ENCODE results near the gene DAAM2. TPM values are rescaled to one million over a fixed set of nuclear protein-coding genes. Genes with fewer than 3 reads are reported as not detected.

Gene DAAM2
- total and polyA plus RNA-seq, 2 donors (not counting 1 experiment from before 2014, with no cell fraction given): 41.5 to 48.2 TPM

DNA sequence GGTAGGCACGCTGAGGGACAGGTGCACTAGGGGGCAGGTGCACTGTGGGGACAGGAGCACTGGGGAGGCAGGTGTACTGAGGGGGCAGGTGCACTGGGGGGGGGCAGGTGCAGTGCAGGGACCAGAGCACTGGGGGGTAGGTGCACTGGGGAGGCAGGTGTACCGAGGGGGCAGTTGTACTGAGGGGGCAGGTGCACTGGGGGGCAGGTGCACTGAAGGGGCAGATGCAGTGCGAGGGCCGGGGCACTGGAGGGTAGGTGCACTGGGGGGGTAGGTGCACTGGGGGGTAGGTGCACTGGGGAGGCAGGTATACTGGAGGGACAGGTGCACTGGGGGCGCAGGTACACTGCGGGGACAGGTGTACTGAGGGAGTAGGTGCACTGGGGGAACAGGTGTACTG is 39.5 kb downstream of the DAAM2 start:
- no peak for TF ChIP-seq EZH2 (IDR thresholded peaks at IDR 0.05; ENCODE audit: low read length, missing control alignments)
- TF ChIP-seq, protein P1, sequence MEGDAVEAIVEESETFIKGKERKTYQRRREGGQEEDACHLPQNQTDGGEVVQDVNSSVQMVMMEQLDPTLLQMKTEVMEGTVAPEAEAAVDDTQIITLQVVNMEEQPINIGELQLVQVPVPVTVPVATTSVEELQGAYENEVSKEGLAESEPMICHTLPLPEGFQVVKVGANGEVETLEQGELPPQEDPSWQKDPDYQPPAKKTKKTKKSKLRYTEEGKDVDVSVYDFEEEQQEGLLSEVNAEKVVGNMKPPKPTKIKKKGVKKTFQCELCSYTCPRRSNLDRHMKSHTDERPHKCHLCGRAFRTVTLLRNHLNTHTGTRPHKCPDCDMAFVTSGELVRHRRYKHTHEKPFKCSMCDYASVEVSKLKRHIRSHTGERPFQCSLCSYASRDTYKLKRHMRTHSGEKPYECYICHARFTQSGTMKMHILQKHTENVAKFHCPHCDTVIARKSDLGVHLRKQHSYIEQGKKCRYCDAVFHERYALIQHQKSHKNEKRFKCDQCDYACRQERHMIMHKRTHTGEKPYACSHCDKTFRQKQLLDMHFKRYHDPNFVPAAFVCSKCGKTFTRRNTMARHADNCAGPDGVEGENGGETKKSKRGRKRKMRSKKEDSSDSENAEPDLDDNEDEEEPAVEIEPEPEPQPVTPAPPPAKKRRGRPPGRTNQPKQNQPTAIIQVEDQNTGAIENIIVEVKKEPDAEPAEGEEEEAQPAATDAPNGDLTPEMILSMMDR (conservative IDR thresholded peaks at IDR 0.05 in 1 of 2, IDR thresholded peaks at IDR 0.05 in 1 of 2; ENCODE audit: low read depth in 1 of 2, low read length in 2 of 2): no peak

DNA sequence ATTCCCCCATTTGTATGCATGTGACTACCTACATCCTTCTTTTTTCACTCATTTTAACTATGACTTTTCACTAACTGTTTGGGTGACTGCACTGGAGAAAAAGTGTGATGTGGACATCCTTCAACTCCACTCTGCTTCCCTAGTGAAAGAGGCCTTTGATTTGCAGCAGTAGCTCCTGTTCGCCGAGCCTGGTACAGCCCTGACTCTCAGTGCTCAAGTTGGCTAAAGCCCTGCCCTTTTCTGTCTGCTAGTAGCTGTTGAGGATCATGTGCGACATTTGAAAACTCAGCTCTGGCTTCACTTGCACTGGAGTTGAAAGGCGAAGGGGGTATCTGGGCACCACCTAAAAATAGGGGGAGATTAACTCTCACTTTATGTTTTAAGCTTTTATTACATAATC is 42.1 kb downstream of the DAAM2 start:
- TF ChIP-seq EZH2 (IDR thresholded peaks at IDR 0.05; ENCODE audit: low read length, missing control alignments): no peak
- TF ChIP-seq, protein P1 (conservative IDR thresholded peaks at IDR 0.05 in 1 of 2, IDR thresholded peaks at IDR 0.05 in 1 of 2; ENCODE audit: low read depth in 1 of 2, low read length in 2 of 2): no peak
- H3K36me3 ChIP-seq (ENCODE audit: control insufficient read depth, insufficient read depth, low read length): no peaks in the 10 kb centered on the region
- DNase-seq (ENCODE audit: low read depth in 2 of 2): no peak
- no peak overlapping the region for H3K4me2 ChIP-seq (ENCODE audit: extremely low read depth, insufficient read depth, low read length)
- H3K4me1 ChIP-seq (ENCODE audit: control insufficient read depth, extremely low read depth, insufficient read depth, low read length): peaks cover 10% of the 10 kb centered on the region
- no peaks in the 10 kb centered on the region for H4K20me1 ChIP-seq (ENCODE audit: control insufficient read depth, extremely low read depth, insufficient read depth, low read length)
- H3K4me3 ChIP-seq (replicated peaks in 1 of 4; ENCODE audit: control extremely low read depth in 1 of 4, insufficient read depth in 1 of 4, low read depth in 3 of 4, low read length in 4 of 4): no peak overlapping the region
- H3K79me2 ChIP-seq (ENCODE audit: control insufficient read depth, insufficient read depth, low read length): no peaks in the 10 kb centered on the region
- no peaks in the 10 kb centered on the region for H3K9me3 ChIP-seq (ENCODE audit: control insufficient read depth, insufficient read depth, low read depth, low read length)
- no peaks in the 10 kb centered on the region for H3K27me3 ChIP-seq (ENCODE audit: control insufficient read depth, insufficient read depth, low read length)
- H3K27ac ChIP-seq (ENCODE audit: insufficient read depth, low read length): no peak overlapping the region
- no peak overlapping the region for H2AFZ ChIP-seq (ENCODE audit: low read length)
- no peak overlapping the region for H3K9ac ChIP-seq (ENCODE audit: insufficient read depth, low read length)

More for the DNA sequence above, 39.5 kb downstream of the DAAM2 start:
- no peaks in the 10 kb centered on the region for H3K27me3 ChIP-seq (ENCODE audit: control insufficient read depth, insufficient read depth, low read length)
- no peak for DNase-seq (ENCODE audit: low read depth in 2 of 2)
- H3K36me3 ChIP-seq (ENCODE audit: control insufficient read depth, insufficient read depth, low read length): no peaks in the 10 kb centered on the region
- H3K9ac ChIP-seq (ENCODE audit: insufficient read depth, low read length): no peak overlapping the region
- H2AFZ ChIP-seq (ENCODE audit: low read length): no peak overlapping the region
- H3K79me2 ChIP-seq (ENCODE audit: control insufficient read depth, insufficient read depth, low read length): no peaks in the 10 kb centered on the region
- no peaks in the 10 kb centered on the region for H4K20me1 ChIP-seq (ENCODE audit: control insufficient read depth, extremely low read depth, insufficient read depth, low read length)
- H3K4me3 ChIP-seq (replicated peaks in 1 of 4; ENCODE audit: control extremely low read depth in 1 of 4, insufficient read depth in 1 of 4, low read depth in 3 of 4, low read length in 4 of 4): no peak overlapping the region
- H3K9me3 ChIP-seq (ENCODE audit: control insufficient read depth, insufficient read depth, low read depth, low read length): no peaks in the 10 kb centered on the region
- H3K27ac ChIP-seq (ENCODE audit: insufficient read depth, low read length): no peak overlapping the region
- peaks cover 4% of the 10 kb centered on the region for H3K4me1 ChIP-seq (ENCODE audit: control insufficient read depth, extremely low read depth, insufficient read depth, low read length)
- H3K4me2 ChIP-seq (ENCODE audit: extremely low read depth, insufficient read depth, low read length): no peak overlapping the region

DNA sequence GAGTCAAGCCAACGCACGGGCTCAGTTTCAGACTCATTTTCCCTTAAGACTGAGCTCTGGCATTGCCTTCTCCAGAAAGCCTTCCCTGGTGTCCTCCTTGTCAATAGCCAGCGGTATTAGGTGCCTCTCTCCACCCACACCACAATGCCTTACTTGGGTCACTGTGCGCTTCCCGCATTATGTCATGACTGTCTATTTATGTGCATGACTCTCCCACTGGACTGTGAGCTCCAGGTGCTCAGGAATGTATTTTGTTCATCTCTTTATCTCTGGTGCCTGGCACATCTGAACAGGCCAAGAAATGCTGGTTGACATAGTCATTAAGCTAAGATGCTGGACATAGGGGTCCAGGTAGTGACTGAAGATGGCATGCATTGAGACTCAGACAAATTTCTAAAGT is 42.7 kb downstream of the DAAM2 start:
- no peaks in the 10 kb centered on the region for H3K9me3 ChIP-seq (ENCODE audit: control insufficient read depth, insufficient read depth, low read depth, low read length)
- no peaks in the 10 kb centered on the region for H3K27me3 ChIP-seq (ENCODE audit: control insufficient read depth, insufficient read depth, low read length)
- H3K4me3 ChIP-seq (replicated peaks in 1 of 4; ENCODE audit: control extremely low read depth in 1 of 4, insufficient read depth in 1 of 4, low read depth in 3 of 4, low read length in 4 of 4): no peak overlapping the region
- H3K9ac ChIP-seq (ENCODE audit: insufficient read depth, low read length): no peak overlapping the region
- no peaks in the 10 kb centered on the region for H4K20me1 ChIP-seq (ENCODE audit: control insufficient read depth, extremely low read depth, insufficient read depth, low read length)
- TF ChIP-seq, protein P1 (conservative IDR thresholded peaks at IDR 0.05 in 1 of 2, IDR thresholded peaks at IDR 0.05 in 1 of 2; ENCODE audit: low read depth in 1 of 2, low read length in 2 of 2): no peak
- TF ChIP-seq EZH2 (IDR thresholded peaks at IDR 0.05; ENCODE audit: low read length, missing control alignments): no peak
- H3K36me3 ChIP-seq (ENCODE audit: control insufficient read depth, insufficient read depth, low read length): no peaks in the 10 kb centered on the region
- no peak overlapping the region for H3K4me2 ChIP-seq (ENCODE audit: extremely low read depth, insufficient read depth, low read length)
- H2AFZ ChIP-seq (ENCODE audit: low read length): no peak overlapping the region
- no peak overlapping the region for H3K27ac ChIP-seq (ENCODE audit: insufficient read depth, low read length)
- no peak for DNase-seq (ENCODE audit: low read depth in 2 of 2)
- H3K79me2 ChIP-seq (ENCODE audit: control insufficient read depth, insufficient read depth, low read length): no peaks in the 10 kb centered on the region
- peaks cover 13% of the 10 kb centered on the region for H3K4me1 ChIP-seq (ENCODE audit: control insufficient read depth, extremely low read depth, insufficient read depth, low read length)
